Smooth muscle cell (in vitro differentiated cells): ENCODE data around the gene SLC48A1. TPM values are rescaled to one million over a fixed set of nuclear protein-coding genes. Genes with fewer than 3 reads are reported as not detected.

Source experiments
- DNase-seq: peaks from one replicate; lab custom pipeline; 2025; ENCODE audit not compliant: unreplicated experiment; lab: John Stamatoyannopoulos, UW
- H2AFZ ChIP-seq: fragments of 200-600 bp; sonication (generic); 2 replicates; pipeline ENCODE4 v1.6.0; 2016; ENCODE audit warnings: antibody characterized with exemption, low read depth, mild to moderate bottlenecking
- H3F3A ChIP-seq: fragments of 200-600 bp; sonication (generic); 2 replicates; pipeline ENCODE4 v1.6.0; 2017; ENCODE audit warnings: antibody characterized with exemption, low read depth
- H3K27ac ChIP-seq: fragments of 200-600 bp; sonication (generic); 2 replicates; pipeline ENCODE4 v1.5.1; 2016; ENCODE audit warnings: low read depth, mild to moderate bottlenecking
- H3K27me3 ChIP-seq: fragments of 200-600 bp; sonication (generic); 2 replicates; pipeline ENCODE4 v1.6.1; 2016; ENCODE audit warnings: low read depth, mild to moderate bottlenecking
- H3K36me3 ChIP-seq: fragments of 200-600 bp; sonication (generic); 2 replicates; pipeline ENCODE4 v1.5.1; 2016; ENCODE audit warnings: low read depth
- H3K4me1 ChIP-seq: fragments of 200-600 bp; sonication (generic); 2 replicates; pipeline ENCODE4 v1.5.1; 2016; ENCODE audit warnings: low read depth
- H3K4me2 ChIP-seq: fragments of 200-600 bp; sonication (generic); 2 replicates; pipeline ENCODE4 v1.6.0; 2016; ENCODE audit warnings: mild to moderate bottlenecking
- H3K4me3 ChIP-seq: fragments of 200-600 bp; sonication (generic); 2 replicates; pipeline ENCODE4 v1.5.1; 2016; ENCODE audit warnings: mild to moderate bottlenecking
- H3K79me2 ChIP-seq: fragments of 200-600 bp; sonication (generic); 2 replicates; pipeline ENCODE4 v1.6.0; 2016; ENCODE audit warnings: low read depth, mild to moderate bottlenecking
- H3K9ac ChIP-seq: fragments of 200-600 bp; sonication (generic); 2 replicates; pipeline ENCODE4 v1.6.0; 2016; ENCODE audit warnings: low read depth
- H3K9me3 ChIP-seq: fragments of 200-600 bp; sonication (generic); replicated peaks from 2 replicates; pipeline ENCODE4 v1.5.1; 2016; ENCODE audit warnings: low read depth
- H4K20me1 ChIP-seq: fragments of 200-600 bp; sonication (generic); 2 replicates; pipeline ENCODE4 v1.6.0; 2016; ENCODE audit warnings: low read depth
- WGBS: methylation state at CpG from one replicate; pipeline ENCODE4 v1.1.7; 2016; ENCODE audit warnings: low lambda C conversion rate; 5-methylcytosine and 5-hydroxymethylcytosine counted together
- polyA plus RNA-seq: library from polyadenylated mRNA; unstranded; fragments of >200 nt; fragmentation: Nextera tagmentation; extraction: Ambion mirVana; gene quantifications from 2 replicates; pipeline ENCODE4 v1.2.1, GENCODE V29; 2016
- total RNA-seq: library from RNA; depleted of rRNA; stranded (reverse); fragments of >200 nt; gene quantifications from 2 replicates; pipeline ENCODE4 v1.2.3, GENCODE V29; 2014
- TF ChIP-seq, protein P1 (sequence below): fragments of 200-600 bp; sonication (generic); IDR thresholded peaks from 2 replicates; pipeline ENCODE4 v1.5.1; 2017; ENCODE audit warnings: borderline replicate concordance, mild to moderate bottlenecking, antibody characterized with exemption; ENCODE audit not compliant: insufficient read depth, poor library complexity, severe bottlenecking

SLC48A1 gene
- total and polyA plus RNA-seq, 2 experiments from 2014 or later = 6.2 to 11.4 TPM

DNA sequence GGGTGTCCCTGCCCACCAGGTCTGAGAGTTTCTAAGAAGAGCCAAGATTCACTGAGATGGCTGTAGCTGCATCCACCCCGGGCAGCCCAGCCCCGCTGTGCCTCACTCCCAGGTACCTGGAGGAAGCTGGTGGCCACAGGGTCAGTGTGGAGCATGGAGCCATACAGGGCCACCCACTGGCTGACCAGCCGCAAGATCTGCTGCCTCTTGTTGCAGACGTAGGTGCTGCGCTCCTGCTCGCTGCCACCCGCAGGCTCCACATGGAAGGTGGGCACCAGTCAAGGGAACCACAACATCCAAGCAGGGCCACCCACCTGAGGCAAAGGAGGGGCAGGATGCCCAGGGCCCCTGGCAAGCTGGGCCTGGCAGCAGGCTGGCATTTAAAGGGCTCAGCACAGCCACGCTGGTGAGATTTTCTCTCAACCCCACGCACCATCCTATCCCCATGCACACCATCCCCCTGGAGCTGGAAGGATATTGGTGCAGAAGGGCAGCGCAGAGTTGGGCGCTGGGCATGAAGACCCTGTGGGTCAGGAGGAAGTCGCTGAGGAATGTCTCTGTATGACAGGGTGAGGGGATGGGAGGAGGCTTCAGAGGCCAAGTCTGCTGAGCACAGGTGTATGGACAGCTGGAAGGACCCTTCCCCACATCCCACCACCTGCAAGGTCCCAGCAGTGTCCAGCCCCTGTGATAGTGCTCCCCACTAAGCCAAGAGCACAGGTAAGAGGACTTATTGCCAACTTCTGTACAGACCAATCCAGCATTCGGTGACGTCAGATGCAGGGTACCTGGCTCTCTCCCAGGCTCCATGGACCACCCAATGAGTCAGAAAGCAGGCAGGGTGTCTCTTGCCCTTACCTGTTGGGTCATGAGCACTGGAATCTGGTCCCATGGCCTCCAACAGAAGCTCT is 25.2 kb upstream of the SLC48A1 start:
- Histone ChIP-seq H2AFZ (no peak overlapping the region), H3K4me1 (no peaks in the 10 kb centered on the region), H3K9ac (no peak overlapping the region), H4K20me1 (no peaks in the 10 kb centered on the region), H3K4me2 (no peak overlapping the region), H3K27me3 (no peaks in the 10 kb centered on the region), H3K27ac (no peak overlapping the region), H3K79me2 (no peaks in the 10 kb centered on the region), H3K4me3 (no peak overlapping the region), H3K36me3 (no peaks in the 10 kb centered on the region), H3F3A (no peaks in the 10 kb centered on the region), H3K9me3 (no peaks in the 10 kb centered on the region)
- no peak for DNase-seq
- TF ChIP-seq, protein P1, sequence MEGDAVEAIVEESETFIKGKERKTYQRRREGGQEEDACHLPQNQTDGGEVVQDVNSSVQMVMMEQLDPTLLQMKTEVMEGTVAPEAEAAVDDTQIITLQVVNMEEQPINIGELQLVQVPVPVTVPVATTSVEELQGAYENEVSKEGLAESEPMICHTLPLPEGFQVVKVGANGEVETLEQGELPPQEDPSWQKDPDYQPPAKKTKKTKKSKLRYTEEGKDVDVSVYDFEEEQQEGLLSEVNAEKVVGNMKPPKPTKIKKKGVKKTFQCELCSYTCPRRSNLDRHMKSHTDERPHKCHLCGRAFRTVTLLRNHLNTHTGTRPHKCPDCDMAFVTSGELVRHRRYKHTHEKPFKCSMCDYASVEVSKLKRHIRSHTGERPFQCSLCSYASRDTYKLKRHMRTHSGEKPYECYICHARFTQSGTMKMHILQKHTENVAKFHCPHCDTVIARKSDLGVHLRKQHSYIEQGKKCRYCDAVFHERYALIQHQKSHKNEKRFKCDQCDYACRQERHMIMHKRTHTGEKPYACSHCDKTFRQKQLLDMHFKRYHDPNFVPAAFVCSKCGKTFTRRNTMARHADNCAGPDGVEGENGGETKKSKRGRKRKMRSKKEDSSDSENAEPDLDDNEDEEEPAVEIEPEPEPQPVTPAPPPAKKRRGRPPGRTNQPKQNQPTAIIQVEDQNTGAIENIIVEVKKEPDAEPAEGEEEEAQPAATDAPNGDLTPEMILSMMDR = no peak
- WGBS = 97% methylated on average over 14 of the region's 14 CpGs

DNA sequence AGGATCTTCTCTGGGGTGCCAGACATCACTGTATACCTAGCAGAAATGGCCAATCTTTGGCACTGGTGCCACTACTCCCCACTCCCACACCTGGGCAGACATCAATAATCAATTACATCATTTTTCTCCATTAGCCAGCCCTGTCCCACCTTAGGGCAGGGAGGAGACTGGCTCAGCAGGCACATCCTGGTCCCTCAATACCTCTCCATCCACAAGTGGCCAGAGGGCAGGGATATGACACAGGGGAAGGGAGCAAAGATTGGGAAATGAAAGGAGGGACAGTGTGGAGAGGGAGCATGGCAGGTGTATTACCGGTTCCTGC is 24.6 kb upstream of the SLC48A1 start:
- Histone ChIP-seq H2AFZ (no peak overlapping the region), H3F3A (no peaks in the 10 kb centered on the region)
- no peak for DNase-seq

DNA sequence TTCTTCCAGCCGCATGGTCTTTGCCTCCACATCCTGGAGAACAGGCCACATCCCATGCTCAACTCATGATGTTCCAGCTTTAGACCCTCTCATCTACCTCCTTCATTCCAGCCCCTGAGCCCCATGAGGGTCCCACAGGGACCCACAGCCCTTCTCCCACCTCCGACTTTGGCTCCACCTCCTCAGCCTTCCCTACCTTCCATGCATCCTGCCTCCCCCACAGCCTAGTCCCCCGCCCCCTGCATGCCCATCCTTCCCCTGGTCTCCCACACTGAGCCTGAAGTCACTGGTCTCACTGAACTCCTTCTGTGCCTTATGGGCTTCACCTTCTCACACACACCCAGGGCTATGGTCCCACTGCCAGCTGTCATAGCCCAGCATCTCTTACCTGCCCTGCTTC is 24.1 kb upstream of the SLC48A1 start:
- Histone ChIP-seq H3K27me3 (no peaks in the 10 kb centered on the region), H3K4me2 (no peak overlapping the region), H3K36me3 (no peaks in the 10 kb centered on the region), H3F3A (no peaks in the 10 kb centered on the region), H3K27ac (no peak overlapping the region), H3K9me3 (no peaks in the 10 kb centered on the region), H2AFZ (no peak overlapping the region), H3K79me2 (no peaks in the 10 kb centered on the region), H4K20me1 (no peaks in the 10 kb centered on the region), H3K9ac (no peak overlapping the region), H3K4me3 (no peak overlapping the region), H3K4me1 (peaks cover 8% of the 10 kb centered on the region)
- 100% methylated on average over 2 of the region's 3 CpGs for WGBS
- TF ChIP-seq, protein P1 = no peak
- DNase-seq = no peak

More for the DNA sequence above, 24.6 kb upstream of the SLC48A1 start:
- no peaks in the 10 kb centered on the region for H3K27me3 ChIP-seq
- peaks cover 3% of the 10 kb centered on the region for H3K4me1 ChIP-seq
- no peak overlapping the region for H3K27ac ChIP-seq
- no peaks in the 10 kb centered on the region for H3K9me3 ChIP-seq
- 89% methylated on average over 1 of the region's 1 CpG for WGBS
- no peaks in the 10 kb centered on the region for H3K36me3 ChIP-seq
- TF ChIP-seq, protein P1 = no peak
- no peaks in the 10 kb centered on the region for H3K79me2 ChIP-seq
- no peak overlapping the region for H3K4me3 ChIP-seq
- no peak overlapping the region for H3K4me2 ChIP-seq
- no peaks in the 10 kb centered on the region for H4K20me1 ChIP-seq
- no peak overlapping the region for H3K9ac ChIP-seq

DNA sequence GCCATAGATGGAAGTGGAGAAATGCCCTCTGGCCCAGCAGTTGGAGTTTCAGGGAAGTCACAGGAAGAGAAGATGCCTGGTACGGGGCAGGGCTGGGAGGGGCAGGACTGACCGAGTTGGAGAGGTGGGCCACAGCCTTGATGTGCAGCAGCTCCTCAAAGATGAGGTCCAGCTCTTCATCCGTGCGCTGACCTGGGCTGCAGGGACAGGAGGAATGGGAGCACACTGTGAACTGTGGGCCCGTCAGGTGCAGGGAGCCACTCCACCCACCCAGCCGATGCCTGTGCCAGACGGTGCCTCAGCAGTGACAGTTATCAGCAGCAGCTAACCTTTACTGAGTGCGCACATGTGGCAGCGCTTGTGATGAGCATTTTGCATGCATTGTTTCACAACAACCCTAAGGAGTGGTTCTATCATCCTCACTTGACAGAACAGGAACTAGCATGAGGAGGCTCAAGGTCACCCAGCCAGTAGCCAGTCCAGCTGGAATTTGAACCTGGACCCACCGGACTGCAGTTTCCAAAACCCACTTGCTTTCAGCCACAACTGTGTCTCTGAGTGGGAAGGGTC is 22.7 kb upstream of the SLC48A1 start:
- TF ChIP-seq, protein P1 = no peak
- H3K4me2 ChIP-seq = no peak overlapping the region
- WGBS = 94% methylated on average over 10 of the region's 10 CpGs

More for the DNA sequence above, 22.7 kb upstream of the SLC48A1 start:
- no peak for DNase-seq
- Histone ChIP-seq H3K27ac (no peak overlapping the region), H4K20me1 (no peaks in the 10 kb centered on the region), H3K4me1 (peaks cover 11% of the 10 kb centered on the region), H2AFZ (no peak overlapping the region), H3K79me2 (no peaks in the 10 kb centered on the region), H3K27me3 (no peaks in the 10 kb centered on the region), H3K4me3 (no peak overlapping the region), H3K9me3 (no peaks in the 10 kb centered on the region), H3K36me3 (no peaks in the 10 kb centered on the region), H3F3A (no peaks in the 10 kb centered on the region), H3K9ac (no peak overlapping the region)
